GM21717 (cell line): ENCODE results near the gene IYD.

Source experiments
- ATAC-seq: cut with Tn5 transposase; IDR thresholded peaks from one replicate; pipeline ENCODE4 v1.9.1; 2021; ENCODE audit warnings: mild to moderate bottlenecking, moderate library complexity; ENCODE audit not compliant: unreplicated experiment

IYD gene

GRCh38 chr6:150394053-150394898, 25.5 kb downstream of the IYD start:
- ATAC-seq = no peak

DNA sequence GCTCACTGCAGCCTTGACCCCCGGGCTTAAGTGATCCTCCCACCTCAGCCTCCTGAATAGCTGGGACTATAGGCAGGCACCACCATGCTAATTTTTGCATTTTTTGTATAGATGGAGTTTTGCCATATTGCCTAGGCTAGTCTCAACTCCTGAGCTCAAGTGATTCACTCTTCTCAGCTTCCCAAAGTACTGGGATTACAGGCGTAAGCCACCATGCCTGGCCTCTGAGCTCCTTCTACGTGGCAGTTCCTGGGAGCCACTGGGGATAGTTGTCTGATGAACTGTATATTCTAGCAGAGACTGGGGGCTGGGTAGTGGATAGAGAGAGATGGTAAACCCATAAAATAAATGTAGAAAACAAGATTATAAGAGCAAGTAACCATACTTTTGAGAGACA, 26.1 kb downstream of the IYD start:
- ATAC-seq = no peak

GRCh38 chr6:150395388-150396009, 26.7 kb downstream of the IYD start:
- no peak for ATAC-seq

DNA sequence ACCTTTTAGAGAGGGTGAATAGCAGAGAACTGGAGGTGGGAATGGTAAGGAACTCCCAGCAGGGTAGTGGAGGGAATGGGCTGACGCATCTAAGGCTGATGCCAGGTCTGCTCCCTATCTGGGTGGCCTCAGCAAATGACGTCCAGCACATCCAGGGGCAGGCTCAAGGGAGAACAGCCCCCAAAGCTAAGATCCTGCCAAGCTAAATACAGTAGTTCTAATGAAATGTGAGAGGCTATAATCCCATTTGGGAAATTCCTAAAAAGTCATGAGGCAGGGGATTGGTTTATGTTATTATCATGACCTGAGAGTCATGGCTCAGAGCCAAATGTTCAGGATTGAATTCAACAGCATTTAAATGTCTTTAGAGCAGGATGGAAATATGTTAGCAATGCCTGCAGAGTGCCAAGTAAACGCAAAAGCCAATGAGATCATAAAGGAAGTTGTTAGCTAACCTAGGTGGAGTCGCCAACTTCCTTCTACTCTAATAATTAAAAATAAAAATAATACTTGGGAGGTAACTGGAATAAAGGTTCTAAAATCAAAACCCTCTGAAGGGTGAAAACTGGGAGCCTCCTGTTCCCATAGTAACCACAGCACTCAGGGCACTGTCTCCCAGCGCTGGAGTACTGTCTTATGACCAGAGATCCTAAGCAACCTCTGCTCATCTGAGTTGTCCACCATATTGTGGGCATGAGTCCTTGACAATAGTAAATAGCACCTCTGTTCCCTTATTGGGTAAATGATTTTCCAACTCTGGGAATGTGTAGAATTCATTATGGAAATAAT, 34.8 kb downstream of the IYD start:
- no peak for ATAC-seq

GRCh38 chr6:150406948-150407347, 38.1 kb downstream of the IYD start:
- ATAC-seq = no peak

GRCh38 chr6:150408842-150409241, 40.0 kb downstream of the IYD start:
- ATAC-seq = no peak

DNA sequence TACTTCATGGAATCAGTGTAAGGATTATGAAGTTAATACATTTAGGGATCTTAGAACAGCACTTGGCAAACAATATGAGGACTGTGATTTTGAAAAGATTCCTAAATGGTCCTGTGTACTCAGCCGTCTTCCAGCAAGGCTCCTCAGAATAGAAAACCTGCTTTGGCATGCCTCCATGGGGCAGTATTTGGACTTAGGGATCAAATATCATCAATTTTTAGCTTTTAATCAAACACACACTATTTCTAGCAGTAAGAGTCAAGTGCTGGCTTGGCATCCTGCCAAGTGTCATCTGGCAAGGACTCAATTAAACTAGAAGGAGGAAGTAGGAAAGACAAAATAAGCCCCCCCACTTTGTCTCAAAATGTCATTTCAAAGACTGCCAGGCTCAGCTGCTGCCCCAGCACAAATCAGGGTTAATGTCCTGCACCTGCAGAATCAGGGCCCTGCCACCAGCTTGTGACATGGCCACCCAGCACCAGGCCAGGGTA, 40.8 kb downstream of the IYD start:
- no peak for ATAC-seq

GRCh38 chr6:150410399-150410798, 41.6 kb downstream of the IYD start:
- ATAC-seq = no peak

- ATAC-seq = no peak
These were observed 42.1 kb downstream of the IYD start for GRCh38 chr6:150410906-150411305.

- ATAC-seq = no peak
These were observed 43.4 kb downstream of the IYD start for GRCh38 chr6:150412221-150412620.

GRCh38 chr6:150413198-150413597, 44.4 kb downstream of the IYD start:
- ATAC-seq = no peak

- ATAC-seq = no peak
These were observed 45.0 kb downstream of the IYD start for GRCh38 chr6:150413781-150414281.

- ATAC-seq = no peak
These were observed 47.3 kb downstream of the IYD start for GRCh38 chr6:150416128-150416527.

GRCh38 chr6:150417250-150417649, 48.4 kb downstream of the IYD start:
- ATAC-seq = no peak

DNA sequence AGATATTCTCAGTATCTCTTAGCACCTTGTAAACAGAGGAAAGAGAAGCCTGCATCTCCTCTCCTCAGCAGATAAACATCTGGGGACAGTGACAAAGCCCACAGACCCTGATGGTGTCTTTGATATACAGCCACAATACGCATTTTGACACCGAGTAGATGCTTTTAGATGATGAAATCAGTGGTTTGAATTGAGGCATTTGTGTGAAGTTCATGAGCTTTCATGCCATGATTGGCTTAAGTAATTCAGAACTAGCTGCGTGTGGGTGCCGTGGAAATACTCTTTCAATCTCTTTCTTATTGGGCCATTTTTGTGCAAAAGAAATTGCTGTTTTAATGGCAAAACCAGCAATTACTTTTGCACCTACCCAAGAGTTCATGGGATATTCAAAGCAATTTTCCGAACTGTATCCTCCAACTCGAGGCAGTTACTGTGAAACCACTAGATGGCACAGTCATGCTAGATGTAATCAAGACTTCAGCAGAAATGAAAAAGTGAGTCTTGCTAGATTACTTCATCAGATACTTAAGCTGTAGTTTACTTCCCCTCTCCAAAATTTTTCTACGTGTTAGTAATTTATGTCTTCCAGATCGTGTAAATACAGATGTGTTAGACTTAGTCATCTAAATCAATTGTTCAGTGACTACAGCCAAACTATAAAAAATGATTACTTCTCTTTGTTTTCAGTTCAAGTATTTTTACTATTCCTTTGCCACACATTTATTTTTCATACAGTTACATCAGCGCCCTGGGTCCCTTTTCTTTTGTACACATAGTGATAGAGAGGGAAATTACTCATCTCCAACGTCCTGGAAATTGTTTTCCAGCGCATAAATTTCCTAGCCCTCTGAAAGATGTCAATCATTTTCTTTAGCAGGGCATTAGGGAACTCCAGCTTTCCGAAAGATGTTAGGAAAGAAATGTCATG, 49.4 kb downstream of the IYD start:
- no peak for ATAC-seq

- ATAC-seq = no peak
These were observed 50.2 kb downstream of the IYD start for GRCh38 chr6:150418827-150419594.

GRCh38 chr6:150420428-150420827, 51.6 kb downstream of the IYD start:
- ATAC-seq = no peak

- ATAC-seq = no peak
These were observed 52.1 kb downstream of the IYD start for GRCh38 chr6:150420926-150421325.

- ATAC-seq = no peak
These were observed 56.7 kb downstream of the IYD start for GRCh38 chr6:150425508-150425907.

- no peak for ATAC-seq
These were observed 57.4 kb downstream of the IYD start for GRCh38 chr6:150426198-150426597.
